Peyer's patch (tissue), 4 donors: Measurements from ENCODE around the gene ASCC1. TPM values are rescaled to one million over a fixed set of nuclear protein-coding genes. Genes with fewer than 3 reads are reported as not detected.
A peak's percentile ranks its signal among the peaks of the same experiment; 100 is the strongest.

Experiments used
- DNase-seq, 3 donors: peaks; one replicate each; pipeline ENCODE4 v3.0.0-alpha.2; 2017 to 2019
- H3K27ac ChIP-seq, 4 donors: fragments of 200-600 bp; sonication (generic); one replicate each; pipeline ENCODE4 v1.5.1; 2016 to 2019
- H3K27me3 ChIP-seq, 2 donors: fragments of 200-600 bp; sonication (generic); one replicate each; pipeline ENCODE4 v1.5.1; 2019
- H3K36me3 ChIP-seq, 3 donors: fragments of 200-600 bp; sonication (generic); one replicate each; pipeline ENCODE4 v1.5.1; 2016 to 2019
- H3K4me1 ChIP-seq, 4 donors: fragments of 200-600 bp; sonication (generic); one replicate each; pipeline ENCODE4 v1.5.1; 2016 to 2019
- H3K4me3 ChIP-seq, 4 donors: fragments of 200-600 bp; sonication (generic); 1 replicate in 3 of 4; 2 replicates in 1 of 4; pipeline ENCODE4 v1.5.1; 2016 to 2019; ENCODE audit warnings: mild to moderate bottlenecking in 1 of 4
- H3K9me3 ChIP-seq, 4 donors: fragments of 200-600 bp; sonication (generic); one replicate each; pipeline ENCODE4 v1.5.1; 2016 to 2019; ENCODE audit warnings: mild to moderate bottlenecking in 1 of 4
- POLR2A ChIP-seq, 2 donors: fragments of 450-650 bp; IDR thresholded peaks; one replicate each; pipeline ENCODE4 v1.5.1; 2017; ENCODE audit warnings: antibody characterized with exemption in 2 of 2, mild to moderate bottlenecking in 2 of 2, moderate library complexity in 2 of 2
- small RNA-seq, 2 donors: library from RNA; depleted of rRNA; stranded (forward); fragments of <200 nt; gene quantifications; one replicate each; pipeline ENCODE3, GENCODE V24; 2016
- total RNA-seq, 4 donors: library from RNA; depleted of rRNA; stranded (reverse); fragments of >200 nt; gene quantifications; one replicate each; pipeline ENCODE4 v1.1.0, GENCODE V29; 2016
- TF ChIP-seq, protein P1 (sequence below), 6 experiments: fragments of 450-650 bp in 4 of 6; fragments of 200-600 bp in 2 of 6; sonication (generic) in 1 of 6; IDR thresholded peaks; one replicate each; pipeline ENCODE4 v1.5.1; 2017 to 2019; ENCODE audit warnings: antibody characterized with exemption in 6 of 6, mild to moderate bottlenecking in 3 of 6, moderate library complexity in 1 of 6

The ASCC1 gene
- total RNA-seq, 4 donors from 2014 or later = 9.7 to 48.7 (median 21.5) TPM

DNA sequence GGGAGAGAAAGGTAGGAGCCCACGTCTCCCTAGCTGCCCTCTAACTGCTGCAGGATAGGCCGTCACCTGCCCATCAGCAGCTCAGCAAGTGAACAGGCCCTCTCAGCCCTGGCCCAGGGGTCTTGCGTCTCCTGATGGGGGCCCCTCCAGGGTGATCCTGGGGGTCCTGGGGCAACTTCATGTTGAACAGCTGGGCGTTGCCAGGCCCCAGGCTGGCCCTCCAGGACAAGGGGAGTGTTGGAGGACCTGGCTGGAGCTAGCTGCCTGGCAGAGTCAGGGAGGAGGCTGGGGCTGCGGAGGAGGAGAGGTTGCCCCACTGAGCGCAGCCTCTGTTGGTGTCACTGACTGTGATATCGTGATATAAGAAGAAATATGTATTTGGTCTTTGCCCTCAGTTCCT, 162.4 kb downstream of the ASCC1 start:
- no peaks in the 10 kb centered on the region for H3K4me1 ChIP-seq
- no peak overlapping the region for H3K27ac ChIP-seq
- H3K9me3 ChIP-seq = no peaks in the 10 kb centered on the region
- no peaks in the 10 kb centered on the region for H3K27me3 ChIP-seq
- TF ChIP-seq, protein P1, sequence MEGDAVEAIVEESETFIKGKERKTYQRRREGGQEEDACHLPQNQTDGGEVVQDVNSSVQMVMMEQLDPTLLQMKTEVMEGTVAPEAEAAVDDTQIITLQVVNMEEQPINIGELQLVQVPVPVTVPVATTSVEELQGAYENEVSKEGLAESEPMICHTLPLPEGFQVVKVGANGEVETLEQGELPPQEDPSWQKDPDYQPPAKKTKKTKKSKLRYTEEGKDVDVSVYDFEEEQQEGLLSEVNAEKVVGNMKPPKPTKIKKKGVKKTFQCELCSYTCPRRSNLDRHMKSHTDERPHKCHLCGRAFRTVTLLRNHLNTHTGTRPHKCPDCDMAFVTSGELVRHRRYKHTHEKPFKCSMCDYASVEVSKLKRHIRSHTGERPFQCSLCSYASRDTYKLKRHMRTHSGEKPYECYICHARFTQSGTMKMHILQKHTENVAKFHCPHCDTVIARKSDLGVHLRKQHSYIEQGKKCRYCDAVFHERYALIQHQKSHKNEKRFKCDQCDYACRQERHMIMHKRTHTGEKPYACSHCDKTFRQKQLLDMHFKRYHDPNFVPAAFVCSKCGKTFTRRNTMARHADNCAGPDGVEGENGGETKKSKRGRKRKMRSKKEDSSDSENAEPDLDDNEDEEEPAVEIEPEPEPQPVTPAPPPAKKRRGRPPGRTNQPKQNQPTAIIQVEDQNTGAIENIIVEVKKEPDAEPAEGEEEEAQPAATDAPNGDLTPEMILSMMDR (IDR thresholded peaks at IDR 0.05) = no peak
- TF ChIP-seq POLR2A (IDR thresholded peaks at IDR 0.05) = no peak
- H3K4me3 ChIP-seq = no peak overlapping the region
- no peak for DNase-seq
- H3K36me3 ChIP-seq = no peaks in the 10 kb centered on the region

DNA sequence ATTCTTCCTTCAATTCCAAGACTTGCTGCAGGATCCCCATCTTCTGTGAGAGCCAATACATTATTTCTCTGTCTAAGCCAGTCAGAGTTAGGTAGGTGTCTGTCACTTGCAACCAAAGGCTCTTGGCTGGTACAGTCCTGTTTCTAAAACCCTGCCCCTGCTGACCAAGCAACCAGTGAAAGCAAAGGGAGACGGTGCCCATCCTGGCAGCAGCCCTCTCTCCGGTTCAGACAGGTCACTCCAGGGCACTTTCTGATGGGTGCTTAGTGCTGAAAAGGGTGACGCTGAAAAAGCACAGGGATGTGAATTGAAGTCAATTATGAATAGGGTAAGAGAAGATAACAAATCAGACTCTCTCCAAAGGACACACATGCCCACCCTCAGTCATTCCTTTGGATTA, 165.2 kb downstream of the ASCC1 start:
- Histone ChIP-seq H3K4me1 (no peaks in the 10 kb centered on the region), H3K27me3 (no peaks in the 10 kb centered on the region), H3K36me3 (no peaks in the 10 kb centered on the region), H3K9me3 (no peaks in the 10 kb centered on the region), H3K4me3 (no peak overlapping the region), H3K27ac (no peak overlapping the region)
- no peak for TF ChIP-seq POLR2A (IDR thresholded peaks at IDR 0.05)
- TF ChIP-seq, protein P1 (IDR thresholded peaks at IDR 0.05) = no peak
- no peak for DNase-seq

DNA sequence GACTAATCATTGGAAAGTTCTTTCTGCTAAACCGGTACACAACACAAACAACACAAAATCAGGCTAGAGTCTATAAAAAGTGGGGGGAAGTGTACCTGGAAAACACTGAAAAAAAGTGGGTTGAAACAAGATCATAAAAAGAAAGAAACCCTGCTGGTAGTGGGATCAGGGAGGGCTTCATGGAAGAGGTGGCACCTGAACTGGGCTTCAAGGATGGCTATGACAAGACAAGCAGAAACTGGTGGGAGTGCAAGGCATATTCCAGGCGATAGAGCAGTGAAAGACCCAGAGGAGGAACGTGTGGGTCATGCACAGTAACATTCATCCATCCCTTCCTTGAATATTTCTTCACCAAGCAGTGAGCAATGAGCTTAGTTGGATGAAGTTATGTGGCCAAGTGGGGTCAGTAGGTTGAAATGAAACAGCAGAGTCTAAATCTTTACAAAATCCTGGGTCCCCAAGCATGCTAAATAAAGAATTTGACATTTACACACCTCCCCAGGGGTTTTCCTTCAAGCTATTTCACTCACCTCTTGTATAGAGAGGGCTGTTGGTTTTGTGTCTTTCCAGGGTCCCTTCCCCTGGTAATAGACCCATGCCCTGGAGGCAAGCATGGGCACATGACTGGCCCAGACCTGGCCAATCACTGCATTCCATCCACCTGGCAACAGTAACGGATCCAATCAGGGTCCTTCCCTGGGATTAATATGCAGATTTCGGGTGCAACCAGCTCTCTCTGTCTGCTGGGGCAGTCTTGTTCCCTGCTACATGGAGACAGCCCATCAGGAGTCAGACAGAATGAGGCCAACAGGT, 165.9 kb downstream of the ASCC1 start:
- H3K27me3 ChIP-seq = no peaks in the 10 kb centered on the region
- H3K4me3 ChIP-seq = no peak overlapping the region
- no peaks in the 10 kb centered on the region for H3K9me3 ChIP-seq
- no peak overlapping the region for H3K27ac ChIP-seq
- DNase-seq = no peak
- no peaks in the 10 kb centered on the region for H3K4me1 ChIP-seq
- H3K36me3 ChIP-seq = no peaks in the 10 kb centered on the region
- TF ChIP-seq POLR2A (IDR thresholded peaks at IDR 0.05) = no peak
- TF ChIP-seq, protein P1 (IDR thresholded peaks at IDR 0.05) = no peak

DNA sequence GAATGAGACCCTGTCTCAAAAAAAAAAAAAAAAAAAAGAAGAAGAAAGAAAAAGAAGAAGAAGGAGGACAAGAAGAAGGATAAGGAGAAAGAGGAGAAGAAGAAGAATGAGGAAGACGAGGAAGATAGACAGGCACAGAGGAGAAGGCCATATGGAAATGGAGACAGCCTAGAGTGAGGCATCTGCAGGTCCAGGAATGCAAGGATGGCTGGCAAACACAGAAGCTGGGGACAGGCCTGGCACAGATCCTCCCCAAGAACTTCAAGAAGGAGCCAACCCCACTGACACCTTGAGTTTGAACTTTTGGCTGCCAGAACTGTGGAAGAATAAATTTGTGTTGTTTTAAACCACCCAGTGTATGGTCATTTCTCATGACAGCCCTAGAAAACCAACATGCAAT, 166.6 kb downstream of the ASCC1 start:
- H3K4me3 ChIP-seq = no peak overlapping the region
- H3K36me3 ChIP-seq = no peaks in the 10 kb centered on the region
- no peaks in the 10 kb centered on the region for H3K27me3 ChIP-seq
- TF ChIP-seq, protein P1 (IDR thresholded peaks at IDR 0.05) = no peak
- TF ChIP-seq POLR2A (IDR thresholded peaks at IDR 0.05) = no peak
- H3K9me3 ChIP-seq = no peaks in the 10 kb centered on the region
- no peaks in the 10 kb centered on the region for H3K4me1 ChIP-seq
- DNase-seq = no peak
- H3K27ac ChIP-seq = no peak overlapping the region

DNA sequence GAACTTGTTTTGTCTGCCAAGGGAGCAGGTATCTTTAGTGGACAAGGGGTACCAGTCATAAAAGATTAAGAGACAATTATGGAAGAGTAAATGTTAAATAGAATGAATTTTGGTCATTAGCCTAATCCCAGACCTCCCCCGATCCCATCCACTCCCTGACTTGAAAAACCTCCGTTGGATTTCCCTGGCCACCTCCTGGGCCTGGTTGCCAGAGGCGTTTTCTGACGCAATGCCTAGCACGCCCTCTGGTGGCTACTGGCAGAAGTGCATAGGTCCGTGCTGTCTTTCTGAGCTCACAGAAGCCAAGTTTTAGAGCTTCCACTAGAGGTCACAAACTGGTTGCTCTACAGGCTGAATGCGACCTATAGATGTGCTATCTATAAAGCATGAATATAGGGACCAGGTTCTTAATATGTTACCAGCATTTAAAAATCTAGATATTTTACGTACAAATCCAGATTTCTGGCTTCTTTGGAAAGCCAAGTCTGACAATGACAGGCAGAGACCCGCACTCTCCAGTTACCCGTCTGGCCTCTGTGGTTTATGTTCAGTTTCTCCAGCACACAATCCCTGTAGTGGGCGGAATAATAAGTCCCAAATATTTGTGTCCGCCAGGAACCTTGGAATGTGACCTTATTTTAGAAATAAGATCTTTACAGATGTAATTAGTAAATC, 167.5 kb downstream of the ASCC1 start:
- TF ChIP-seq, protein P1 (IDR thresholded peaks at IDR 0.05) = peak; percentile 98 to 100 (median 100)
- peak in 1 of 2 donors; percentile 16 for TF ChIP-seq POLR2A (IDR thresholded peaks at IDR 0.05)
- H3K27me3 ChIP-seq = no peaks in the 10 kb centered on the region

More for the DNA sequence above, 167.5 kb downstream of the ASCC1 start:
- no peak overlapping the region for H3K27ac ChIP-seq
- no peak overlapping the region for H3K4me3 ChIP-seq
- no peaks in the 10 kb centered on the region for H3K9me3 ChIP-seq
- no peaks in the 10 kb centered on the region for H3K36me3 ChIP-seq
- DNase-seq = peak; percentile 86 to 96 (median 94)
- no peaks in the 10 kb centered on the region for H3K4me1 ChIP-seq

Small RNA genes within 50 kb of the gene (small RNA-seq; reads per million reads assigned to genes)
- gene RF00019 (0 reads per million in 2 donors), gene RF00340 (0 reads per million in 2 donors)

Other genes starting within 250 kb of the ASCC1 start
- 10 to 100 TPM in 3 of 4 donors, 1 to 10 TPM in 1; 8.3 to 54.5 (median 11.4) TPM for gene SPOCK2, start 127.7 kb downstream of the ASCC1 start, total RNA-seq
- gene ANAPC16, start 264 bp downstream of the ASCC1 start, total RNA-seq = 10 to 100 TPM; 55.0 to 73.4 (median 60.6) TPM
- gene DDIT4, start 57.6 kb upstream of the ASCC1 start, total RNA-seq = 100 to 1,000 TPM in 3 of 4 donors, 10 to 100 TPM in 1; 80.6 to 275 (median 123) TPM
- 10 to 100 TPM; 33.0 to 54.1 (median 47.2) TPM for gene DNAJB12, start 138.6 kb upstream of the ASCC1 start, total RNA-seq